Effector memory CD4-positive, alpha-beta T cell (primary cell): ENCODE data around the gene PCDHB12.
"Not testable (repeated sequence)": the region's sequence is repeated elsewhere in the genome, so short reads cannot be mapped to it uniquely, and the experiment has no call there.

Experiments
- DNase-seq, 3 donors: peaks; one replicate each; pipeline ENCODE4 v3.0.0-alpha.2; 2020
- H3K27ac ChIP-seq: 2 replicates; pipeline ENCODE4 v1.7.0; 2013; ENCODE audit warnings: mild to moderate bottlenecking, low read length, moderate library complexity; ENCODE audit not compliant: insufficient read depth, poor library complexity, severe bottlenecking
- H3K27me3 ChIP-seq: replicated peaks from 2 replicates; pipeline ENCODE4 v1.7.0; 2013; ENCODE audit warnings: mild to moderate bottlenecking, low read length; ENCODE audit not compliant: insufficient read depth, control insufficient read depth, poor library complexity, severe bottlenecking
- H3K36me3 ChIP-seq: 2 replicates; pipeline ENCODE4 v1.7.0; 2013; ENCODE audit warnings: mild to moderate bottlenecking, low read length, moderate library complexity; ENCODE audit not compliant: control insufficient read depth, insufficient read depth
- H3K4me1 ChIP-seq: 2 replicates; pipeline ENCODE4 v1.7.0; 2013; ENCODE audit warnings: low read length, mild to moderate bottlenecking; ENCODE audit not compliant: control insufficient read depth, insufficient read depth, poor library complexity, severe bottlenecking
- H3K4me3 ChIP-seq: 2 replicates; pipeline ENCODE4 v1.7.0; 2013; ENCODE audit warnings: low read length, low read depth, mild to moderate bottlenecking; ENCODE audit not compliant: insufficient read depth, poor library complexity, severe bottlenecking
- H3K9me3 ChIP-seq: 2 replicates; pipeline ENCODE4 v1.7.0; 2013; ENCODE audit warnings: mild to moderate bottlenecking, low read length, moderate library complexity; ENCODE audit not compliant: control insufficient read depth

Gene PCDHB12

GRCh38 chr5:141201646-141202045, 6.9 kb upstream of the PCDHB12 start:
- H3K36me3 ChIP-seq, H3K4me3 ChIP-seq, H3K27ac ChIP-seq, H3K4me1 ChIP-seq, H3K27me3 ChIP-seq, H3K9me3 ChIP-seq, DNase-seq: not testable (repeated sequence)

GRCh38 chr5:141210281-141210680, 1.8 kb downstream of the PCDHB12 start:
- not testable (repeated sequence) for H3K27me3 ChIP-seq, DNase-seq, H3K36me3 ChIP-seq, H3K27ac ChIP-seq, H3K4me3 ChIP-seq, H3K4me1 ChIP-seq, H3K9me3 ChIP-seq

- not testable (repeated sequence) for H3K9me3 ChIP-seq, H3K4me1 ChIP-seq, H3K27me3 ChIP-seq, H3K27ac ChIP-seq, DNase-seq, H3K36me3 ChIP-seq, H3K4me3 ChIP-seq
Measured at GRCh38 chr5:141210849-141211248, 2.3 kb downstream of the PCDHB12 start.

GRCh38 chr5:141213656-141214339, 5.3 kb downstream of the PCDHB12 start, which contains the start of gene PCDHB13:
Gene PCDHB13, plus strand, starts transcription at chr5:141213919. Its CDS starts 205 bp downstream, at chr5:141214124.
- H3K4me3 ChIP-seq, H3K9me3 ChIP-seq: not testable (repeated sequence)

GRCh38 chr5:141214583-141214982, 6.1 kb downstream of the PCDHB12 start:
- H3K9me3 ChIP-seq, H3K4me3 ChIP-seq, H3K27ac ChIP-seq, H3K27me3 ChIP-seq, H3K36me3 ChIP-seq, H3K4me1 ChIP-seq, DNase-seq: not testable (repeated sequence)

More at GRCh38 chr5:141213656-141214339, 5.3 kb downstream of the PCDHB12 start, which contains the start of gene PCDHB13:
- H3K36me3 ChIP-seq, H3K27me3 ChIP-seq, H3K27ac ChIP-seq, H3K4me1 ChIP-seq: not testable (repeated sequence)
- DNase-seq = peak in 2 of 3 donors; percentile 7 to 19

- DNase-seq, H3K4me1 ChIP-seq, H3K4me3 ChIP-seq, H3K36me3 ChIP-seq, H3K27ac ChIP-seq, H3K9me3 ChIP-seq, H3K27me3 ChIP-seq: not testable (repeated sequence)
Measured at GRCh38 chr5:141215504-141215903, 7.0 kb downstream of the PCDHB12 start.

GRCh38 chr5:141216035-141216434, 7.5 kb downstream of the PCDHB12 start:
- not testable (repeated sequence) for H3K36me3 ChIP-seq, H3K9me3 ChIP-seq, H3K4me3 ChIP-seq, DNase-seq, H3K27me3 ChIP-seq, H3K4me1 ChIP-seq, H3K27ac ChIP-seq

- Histone ChIP-seq H3K4me3 (no peak within 1 kb of the TSS), H3K9me3 (peaks cover under 1% of the 10 kb centered on the region), H3K27me3 (peaks cover 11% of the 10 kb centered on the region), H3K27ac (no peak within 1 kb of the TSS), H3K4me1 (no peaks in the 10 kb centered on the region), H3K36me3 (no peaks in the 10 kb centered on the region)
- no peak for DNase-seq
Measured at GRCh38 chr5:141223112-141223783, 14.7 kb downstream of the PCDHB12 start, which contains the start of gene PCDHB14. Gene PCDHB14, plus strand, starts transcription at chr5:141223343. Its CDS starts 163 bp downstream, at chr5:141223506.

GRCh38 chr5:141224844-141225243, 16.3 kb downstream of the PCDHB12 start:
- not testable (repeated sequence) for H3K36me3 ChIP-seq, H3K27ac ChIP-seq, DNase-seq, H3K4me1 ChIP-seq, H3K4me3 ChIP-seq, H3K9me3 ChIP-seq
- H3K27me3 ChIP-seq = peaks cover 11% of the 10 kb centered on the region

- H3K9me3 ChIP-seq, DNase-seq, H3K4me3 ChIP-seq, H3K27ac ChIP-seq, H3K36me3 ChIP-seq, H3K4me1 ChIP-seq: not testable (repeated sequence)
- H3K27me3 ChIP-seq = peaks cover 11% of the 10 kb centered on the region
Measured at GRCh38 chr5:141225421-141225820, 16.9 kb downstream of the PCDHB12 start.
